H1 (cell line): ENCODE measurements around the gene ATG9B. TPM values are rescaled to one million over a fixed set of nuclear protein-coding genes. Genes with fewer than 3 reads are reported as not detected.

Experiments used
- CTCF ChIA-PET: fragments of 300-600 bp; sonication (Branson Sonifier 250); formaldehyde crosslinking; loops from one replicate; lab custom pipeline; 2021; ENCODE audit not compliant: partially characterized antibody; lab: Charles Lee
- POLR2A ChIA-PET: fragments of 300-600 bp; sonication (Branson Sonifier 250); formaldehyde crosslinking; loops from one replicate; lab custom pipeline; 2021; ENCODE audit warnings: inconsistent platforms; ENCODE audit not compliant: partially characterized antibody; lab: Charles Lee
- DNase-seq, 2 experiments: peaks; one replicate each; pipeline versions ENCODE4 v3.0.0 to v3.0.0-alpha.2; 2010 to 2022; ENCODE audit warnings: low spot score in 2 of 2, low read depth in 1 of 2, mixed read lengths in 1 of 2
- FAIRE-seq: peaks from 2 replicates; lab custom pipeline; 2011; peaks lifted over from hg19 to GRCh38; lab: Jason Lieb, UNC
- H2AFZ ChIP-seq: 2 replicates; pipeline ENCODE4 v1.8.1; 2012; ENCODE audit warnings: low read length, inconsistent platforms
- H2AK5ac ChIP-seq: 2 replicates; pipeline ENCODE4 v1.6.1; 2013; ENCODE audit warnings: low read depth, low read length
- H2BK120ac ChIP-seq: replicated peaks from 2 replicates; pipeline ENCODE3; 2013; ENCODE audit warnings: low read depth, low read length, inconsistent platforms
- H2BK12ac ChIP-seq: 2 replicates; pipeline ENCODE4 v1.6.1; 2013; ENCODE audit warnings: low read depth, low read length
- H2BK15ac ChIP-seq: 2 replicates; pipeline ENCODE4 v1.6.1; 2013; ENCODE audit warnings: low read length
- H2BK20ac ChIP-seq: 2 replicates; pipeline ENCODE4 v1.6.1; 2013; ENCODE audit warnings: low read length
- H2BK5ac ChIP-seq: 2 replicates; pipeline ENCODE4 v1.6.1; 2013; ENCODE audit warnings: low read depth, low read length
- H3K14ac ChIP-seq: 2 replicates; pipeline ENCODE4 v1.6.1; 2013; ENCODE audit warnings: inconsistent platforms; ENCODE audit not compliant: insufficient read length
- H3K18ac ChIP-seq: 2 replicates; pipeline ENCODE4 v1.6.1; 2013; ENCODE audit warnings: low read length; ENCODE audit errors: extremely low read depth
- H3K23ac ChIP-seq: 2 replicates; pipeline ENCODE4 v1.6.1; 2013; ENCODE audit warnings: inconsistent platforms; ENCODE audit not compliant: insufficient read length
- H3K23me2 ChIP-seq: 2 replicates; pipeline ENCODE4 v1.6.1; 2013; ENCODE audit warnings: low read depth, low read length
- H3K27ac ChIP-seq: 2 replicates; pipeline ENCODE4 v1.6.1; 2011; ENCODE audit warnings: low read depth, low read length, inconsistent platforms
- H3K27me3 ChIP-seq, 4 experiments: replicated peaks in 1 of 4; 1 replicate in 1 of 4; 2 replicates in 3 of 4; pipeline versions ENCODE4 v1.6.1 to v1.8.1; 2011 to 2013; ENCODE audit warnings: low read length in 3 of 4, mild to moderate bottlenecking in 3 of 4, inconsistent platforms in 2 of 4, mixed read lengths in 2 of 4, moderate library complexity in 1 of 4; ENCODE audit not compliant: control insufficient read depth in 3 of 4, insufficient read depth in 3 of 4; ENCODE audit errors: extremely low read depth in 1 of 4
- H3K36me3 ChIP-seq, 4 experiments: 2 replicates each; pipeline versions ENCODE4 v1.6.1 to v1.8.1; 2011 to 2013; ENCODE audit warnings: mild to moderate bottlenecking in 4 of 4, low read length in 3 of 4, moderate library complexity in 2 of 4, control low read depth in 1 of 4, inconsistent platforms in 1 of 4; ENCODE audit not compliant: insufficient read depth in 4 of 4, control insufficient read depth in 2 of 4
- H3K4ac ChIP-seq: replicated peaks from 2 replicates; pipeline ENCODE3; 2013; ENCODE audit warnings: low read length, low read depth, mixed read lengths, inconsistent platforms; ENCODE audit not compliant: insufficient read length
- H3K4me1 ChIP-seq, 4 experiments: replicated peaks in 1 of 4; 1 replicate in 1 of 4; 2 replicates in 3 of 4; pipeline versions ENCODE4 v1.6.1 to v1.8.1; 2011 to 2013; ENCODE audit warnings: low read length in 3 of 4, inconsistent platforms in 2 of 4, mixed read lengths in 1 of 4; ENCODE audit not compliant: insufficient read depth in 4 of 4, control insufficient read depth in 3 of 4
- H3K4me2 ChIP-seq, 2 experiments: 2 replicates each; pipeline versions ENCODE4 v1.6.1 to v1.8.1; 2011 to 2013; ENCODE audit warnings: low read depth in 2 of 2, low read length in 2 of 2, control low read depth in 1 of 2, inconsistent platforms in 1 of 2, mild to moderate bottlenecking in 1 of 2; ENCODE audit not compliant: insufficient read depth in 1 of 2
- H3K4me3 ChIP-seq, 4 experiments: fragments of 200-600, 300-600 bp in 1 of 4; sonication (generic), shearing (Covaris generic), sonication (Bioruptor Twin) in 1 of 4; 2 replicates each; pipeline versions ENCODE4 v1.5.1 to v1.8.1; 2011 to 2016; ENCODE audit warnings: low read length in 4 of 4, low read depth in 3 of 4, control low read depth in 2 of 4, inconsistent platforms in 2 of 4, mild to moderate bottlenecking in 2 of 4, mixed read lengths in 1 of 4, moderate library complexity in 1 of 4; ENCODE audit not compliant: insufficient read depth in 2 of 4; ENCODE audit errors: extremely low read depth in 1 of 4
- H3K56ac ChIP-seq: replicated peaks from 2 replicates; pipeline ENCODE3; 2013; ENCODE audit warnings: low read depth, mild to moderate bottlenecking, mixed read lengths, low read length, inconsistent platforms; ENCODE audit not compliant: insufficient read length
- H3K79me1 ChIP-seq: 2 replicates; pipeline ENCODE4 v1.6.1; 2013; ENCODE audit warnings: low read depth, low read length, control low read depth
- H3K79me2 ChIP-seq, 2 experiments: 2 replicates each; pipeline versions ENCODE4 v1.6.1 to v1.8.1; 2012 to 2013; ENCODE audit warnings: low read length in 2 of 2, mild to moderate bottlenecking in 2 of 2, inconsistent platforms in 1 of 2; ENCODE audit not compliant: insufficient read depth in 2 of 2, control insufficient read depth in 1 of 2
- H3K9ac ChIP-seq, 4 experiments: replicated peaks in 1 of 4; 1 replicate in 1 of 4; 2 replicates in 3 of 4; pipeline versions ENCODE4 v1.6.1 to v1.8.1; 2011 to 2013; ENCODE audit warnings: low read depth in 3 of 4, low read length in 3 of 4, control low read depth in 2 of 4, mild to moderate bottlenecking in 2 of 4, moderate library complexity in 2 of 4, inconsistent platforms in 1 of 4; ENCODE audit errors: extremely low read depth in 1 of 4
- H3K9me3 ChIP-seq, 2 experiments: 2 replicates each; pipeline versions ENCODE4 v1.6.1 to v1.8.1; 2012 to 2013; ENCODE audit warnings: mild to moderate bottlenecking in 2 of 2, moderate library complexity in 2 of 2, control low read depth in 1 of 2, inconsistent platforms in 1 of 2, low read depth in 1 of 2, low read length in 1 of 2, mixed read lengths in 1 of 2; ENCODE audit not compliant: insufficient read depth in 2 of 2
- H4K20me1 ChIP-seq, 2 experiments: replicated peaks in 1 of 2; 2 replicates each; pipeline versions ENCODE3 to v1.8.1; 2011 to 2013; ENCODE audit warnings: inconsistent platforms in 2 of 2, low read length in 2 of 2, mild to moderate bottlenecking in 1 of 2; ENCODE audit not compliant: insufficient read depth in 2 of 2, control insufficient read depth in 1 of 2
- H4K5ac ChIP-seq: 2 replicates; pipeline ENCODE4 v1.6.1; 2013; ENCODE audit warnings: low read length, low read depth, mixed read lengths, inconsistent platforms; ENCODE audit not compliant: insufficient read length
- H4K8ac ChIP-seq: 2 replicates; pipeline ENCODE4 v1.8.0; 2013; ENCODE audit warnings: mild to moderate bottlenecking, moderate library complexity, low read length, inconsistent platforms; ENCODE audit not compliant: insufficient read depth; ENCODE audit errors: extremely low read depth
- H4K91ac ChIP-seq: replicated peaks from 2 replicates; pipeline ENCODE3; 2013; ENCODE audit warnings: low read length, mixed read lengths, inconsistent platforms; ENCODE audit not compliant: insufficient read length
- CBX8 ChIP-seq: fragments of 300-800, 300-1000 bp; sonication (generic); IDR thresholded peaks from 2 replicates; pipeline ENCODE4 v1.7.1; 2016; ENCODE audit warnings: low read depth, low read length, borderline replicate concordance
- CEBPB ChIP-seq: IDR thresholded peaks from 2 replicates; pipeline ENCODE4 v1.6.1; 2012; ENCODE audit warnings: low read depth, low read length
- CTBP2 ChIP-seq: IDR thresholded peaks from 2 replicates; pipeline ENCODE4 v1.7.0; 2011; ENCODE audit warnings: borderline replicate concordance, mild to moderate bottlenecking, moderate library complexity, mixed read lengths, low read length; ENCODE audit not compliant: insufficient read depth, insufficient read length
- FOSL1 ChIP-seq: IDR thresholded peaks from 2 replicates; pipeline ENCODE4 v1.6.1; 2011; ENCODE audit warnings: mild to moderate bottlenecking, low read depth, low read length, moderate library complexity; ENCODE audit not compliant: insufficient read depth
- GABPA ChIP-seq: IDR thresholded peaks from 2 replicates; pipeline ENCODE4 v1.6.1; 2011; ENCODE audit warnings: mild to moderate bottlenecking, low read length, moderate library complexity, borderline replicate concordance; ENCODE audit not compliant: insufficient read depth
- JUN ChIP-seq: IDR thresholded peaks from 2 replicates; pipeline ENCODE4 v1.6.1; 2011; ENCODE audit warnings: low read depth, mild to moderate bottlenecking, improper control_type of control experiment, low read length
- RAD21 ChIP-seq, 2 experiments: IDR thresholded peaks in 1 of 2; conservative IDR thresholded peaks in 1 of 2; 2 replicates each; pipeline ENCODE4 v1.6.1; 2011; ENCODE audit warnings: low read depth in 2 of 2, low read length in 2 of 2, improper control_type of control experiment in 1 of 2, inconsistent platforms in 1 of 2, mild to moderate bottlenecking in 1 of 2, moderate library complexity in 1 of 2
- RBBP5 ChIP-seq: IDR thresholded peaks from 2 replicates; pipeline ENCODE4 v1.7.1; 2012; ENCODE audit warnings: low read depth, mild to moderate bottlenecking, inconsistent platforms, low read length, moderate library complexity, borderline replicate concordance
- SRF ChIP-seq: IDR thresholded peaks from 2 replicates; pipeline ENCODE4 v1.6.1; 2011; ENCODE audit warnings: mild to moderate bottlenecking, low read depth, low read length, moderate library complexity
- TBP ChIP-seq: IDR thresholded peaks from 2 replicates; pipeline ENCODE4 v1.6.1; 2011; ENCODE audit warnings: low read depth, low read length, improper control_type of control experiment
- WGBS, 2 experiments: shearing (Covaris generic) in 1 of 2; methylation state at CpG; one replicate each; pipeline versions ENCODE4 v1.1.6 to v1.1.7; 2013 to 2015; ENCODE audit warnings: low lambda C conversion rate in 2 of 2, mixed read lengths in 2 of 2, inconsistent platforms in 1 of 2, low coverage in 1 of 2, missing lambda C conversion rate in 1 of 2; ENCODE audit not compliant: insufficient replicate concordance in 2 of 2, insufficient coverage in 1 of 2, insufficient read length in 1 of 2; ENCODE audit errors: extremely low coverage in 1 of 2, missing lambda C conversion rate in 1 of 2; 5-methylcytosine and 5-hydroxymethylcytosine counted together
- polyA plus RNA-seq, 7 experiments: library from polyadenylated mRNA; depleted of rRNA in 3 of 7; stranded (reverse) in 5 of 7; unstranded in 2 of 7; fragments of >200 nt in 5 of 7; fragments of 200-250 nt in 2 of 7; gene quantifications; 1 replicate in 5 of 7; 2 replicates in 1 of 7; 4 replicates in 1 of 7; pipeline versions ENCODE4 v1.2.1 to v1.2.3, GENCODE V29; 2011 to 2013; ENCODE audit warnings: missing spikeins in 2 of 7, mixed read lengths in 2 of 7
- total RNA-seq: library from RNA; stranded (reverse); fragmentation: NEBNext Ultra II Directional; extraction: Animal tissue kit (Norgen Biotek cat#: 25700); gene quantifications from 2 replicates; pipeline ENCODE4 v1.2.1, GENCODE V29; 2021

Gene ATG9B
- total and polyA plus RNA-seq, 2 of the 8 experiments (the other 6 are each of a cell fraction or from before 2014, with no cell fraction given) = 1.4 to 2.3 TPM

- ChIA-PET POLR2A (no interaction called here), CTCF (interaction anchor here (0.6 to 5.7 kb wide), 2 partner anchors 8 to 211 kb away, joined by 3 to 56 read pairs; no protein-coding TSS in a partner anchor)
- peaks cover 6% of the 10 kb centered on the region; the same call in 1 of the 2 replicates for H3K23me2 ChIP-seq
- no peak overlapping the region for H2BK12ac ChIP-seq
- H2BK20ac ChIP-seq = no peak overlapping the region; the same call in 1 of the 2 replicates
- H3K18ac ChIP-seq = no peak overlapping the region
- H2AFZ ChIP-seq = no peak overlapping the region
- no peak overlapping the region for H3K4me3 ChIP-seq
- no peak overlapping the region for H3K56ac ChIP-seq
- no peak for FAIRE-seq
- no peaks in the 10 kb centered on the region for H3K36me3 ChIP-seq
- H3K27ac ChIP-seq = no peak overlapping the region
- no peaks in the 10 kb centered on the region for H3K79me2 ChIP-seq
- H3K9me3 ChIP-seq = no peaks in the 10 kb centered on the region
- 78% methylated on average over 10 of the region's 13 CpGs; no CpG with 5 or more reads in 1 of the 2 experiments for WGBS, 2 experiments
- no peak for DNase-seq
- no peak overlapping the region for H3K4me2 ChIP-seq
- no peak overlapping the region for H4K91ac ChIP-seq
- no peak overlapping the region for H4K8ac ChIP-seq
- H3K23ac ChIP-seq = no peak overlapping the region
- no peak overlapping the region for H2BK15ac ChIP-seq
- no peak overlapping the region for H2AK5ac ChIP-seq
- H4K20me1 ChIP-seq = no peaks in the 10 kb centered on the region
- H3K4me1 ChIP-seq = peaks cover 0 to 8% (median 1%) of the 10 kb centered on the region in 4 experiments; a peak in 1 of 7 replicates
- no peak overlapping the region for H2BK120ac ChIP-seq
- H3K27me3 ChIP-seq = no peaks in the 10 kb centered on the region
- no peak overlapping the region for H3K14ac ChIP-seq
- no peaks in the 10 kb centered on the region for H3K79me1 ChIP-seq
- H4K5ac ChIP-seq = no peak overlapping the region
- no peak overlapping the region for H3K4ac ChIP-seq
- TF ChIP-seq RAD21 (IDR thresholded peaks at IDR 0.05 in 1 of 2, conservative IDR thresholded peaks at IDR 0.05 in 1 of 2; ENCODE audit: low read depth in 2 of 2, low read length in 2 of 2) (no peak), SRF (no peak), JUN (no peak), CEBPB (no peak), GABPA (no peak), FOSL1 (no peak), CBX8 (no peak), CTBP2 (no peak), RBBP5 (no peak), TBP (no peak)
- H2BK5ac ChIP-seq = no peak overlapping the region
- no peak overlapping the region for H3K9ac ChIP-seq
Observed at GRCh38 chr7:151000897-151001495, 23.3 kb downstream of the ATG9B start.
